ENCODE data around the gene KRTAP10-3.

DNA sequence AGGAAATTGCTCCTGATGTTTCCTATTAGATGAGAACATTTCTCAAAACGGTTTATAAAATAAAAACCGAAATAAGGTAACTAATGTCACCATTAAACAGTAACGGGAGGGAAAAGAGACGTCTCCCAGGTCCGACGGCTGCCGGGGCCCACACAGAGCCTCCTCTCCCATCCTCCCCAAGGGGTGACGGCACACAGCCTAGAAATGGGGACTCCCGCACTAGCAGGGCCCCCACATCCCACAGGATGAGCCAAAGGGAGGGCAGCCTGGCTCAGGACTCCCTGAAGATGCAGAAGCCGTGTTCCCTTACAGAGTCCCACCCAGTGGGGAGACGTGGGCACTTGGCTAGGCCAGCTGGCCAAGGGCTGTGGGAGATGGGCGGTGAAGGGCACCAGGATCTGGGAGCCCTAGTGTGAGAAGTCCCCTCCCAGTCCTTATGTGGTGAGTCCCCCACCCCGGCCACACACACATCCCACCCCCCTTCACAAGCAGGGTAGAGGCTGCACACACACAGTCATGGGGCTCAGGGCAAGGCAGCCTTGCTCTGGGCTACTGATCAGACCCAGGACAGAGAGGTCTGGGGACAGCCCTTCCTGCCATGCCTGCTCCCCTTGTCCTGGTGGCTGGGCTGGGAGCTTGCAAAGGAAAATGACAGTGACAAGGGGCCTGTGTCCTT lies 3.3 kb downstream of the KRTAP10-3 start:
- TF ChIP-seq POLR2A (IDR thresholded peaks at IDR 0.05) = no peak
- TF ChIP-seq, protein P1, sequence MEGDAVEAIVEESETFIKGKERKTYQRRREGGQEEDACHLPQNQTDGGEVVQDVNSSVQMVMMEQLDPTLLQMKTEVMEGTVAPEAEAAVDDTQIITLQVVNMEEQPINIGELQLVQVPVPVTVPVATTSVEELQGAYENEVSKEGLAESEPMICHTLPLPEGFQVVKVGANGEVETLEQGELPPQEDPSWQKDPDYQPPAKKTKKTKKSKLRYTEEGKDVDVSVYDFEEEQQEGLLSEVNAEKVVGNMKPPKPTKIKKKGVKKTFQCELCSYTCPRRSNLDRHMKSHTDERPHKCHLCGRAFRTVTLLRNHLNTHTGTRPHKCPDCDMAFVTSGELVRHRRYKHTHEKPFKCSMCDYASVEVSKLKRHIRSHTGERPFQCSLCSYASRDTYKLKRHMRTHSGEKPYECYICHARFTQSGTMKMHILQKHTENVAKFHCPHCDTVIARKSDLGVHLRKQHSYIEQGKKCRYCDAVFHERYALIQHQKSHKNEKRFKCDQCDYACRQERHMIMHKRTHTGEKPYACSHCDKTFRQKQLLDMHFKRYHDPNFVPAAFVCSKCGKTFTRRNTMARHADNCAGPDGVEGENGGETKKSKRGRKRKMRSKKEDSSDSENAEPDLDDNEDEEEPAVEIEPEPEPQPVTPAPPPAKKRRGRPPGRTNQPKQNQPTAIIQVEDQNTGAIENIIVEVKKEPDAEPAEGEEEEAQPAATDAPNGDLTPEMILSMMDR (IDR thresholded peaks at IDR 0.05) = no peak
